ENCODE results near the gene THBD. TPM values are rescaled to one million over a fixed set of nuclear protein-coding genes. Genes with fewer than 3 reads are reported as not detected.

Gene THBD
- total RNA-seq, 1 experiment from 2014 or later, result 0.26 TPM

GRCh38 chr20:23017516-23017915, 32.0 kb downstream of the THBD start:
- Histone ChIP-seq H3K4me1 (ENCODE audit: control insufficient read depth, insufficient read depth, low read length) (no peaks in the 10 kb centered on the region), H3K27me3 (ENCODE audit: control insufficient read depth, insufficient read depth, low read length) (0 out of 2 replicates have a peak, but pooled peaks cover 2% of the 10 kb centered on the region), H3K4me3 (ENCODE audit: low read depth in 2 of 2, low read length in 2 of 2) (no peak overlapping the region), H3K27ac (ENCODE audit: low read length) (no peak overlapping the region), H3K9me3 (ENCODE audit: control insufficient read depth, insufficient read depth, low read depth, low read length) (no peaks in the 10 kb centered on the region), H3K36me3 (ENCODE audit: control insufficient read depth, insufficient read depth, low read length) (no peaks in the 10 kb centered on the region)
- CTCF ChIA-PET, result no interaction called here
- ATAC-seq (no peak), DNase-seq (ENCODE audit: low read depth, low spot score) (no peak)
- in situ Hi-C loops (cut with HindIII; ENCODE audit: low pct_unique_long_range_greater_than_20kb, low sequenced_read_pairs), result no loop called here
- POLR2A ChIA-PET, result no interaction called here
- intact Hi-C loops (cut with micrococcal nuclease; ENCODE audit: unreplicated experiment), result no loop called here
- TF ChIP-seq SIN3A (IDR thresholded peaks at IDR 0.05; ENCODE audit: borderline replicate concordance, insufficient read depth, low read depth, low read length), result no peak
- BruUV-seq (replicated peaks), result no TSS peak

GRCh38 chr20:23013429-23013828, 36.0 kb downstream of the THBD start:
- H3K9me3 ChIP-seq (ENCODE audit: control insufficient read depth, insufficient read depth, low read depth, low read length), result no peaks in the 10 kb centered on the region
- H3K4me3 ChIP-seq (ENCODE audit: low read depth in 2 of 2, low read length in 2 of 2), result no peak overlapping the region
- H3K36me3 ChIP-seq (ENCODE audit: control insufficient read depth, insufficient read depth, low read length), result no peaks in the 10 kb centered on the region
- intact Hi-C loops (cut with micrococcal nuclease; ENCODE audit: unreplicated experiment) (no loop called here), in situ Hi-C loops (cut with HindIII; ENCODE audit: low pct_unique_long_range_greater_than_20kb, low sequenced_read_pairs) (no loop called here)
- DNase-seq (ENCODE audit: low read depth, low spot score) (no peak), ATAC-seq (no peak)
- TF ChIP-seq POLR2AphosphoS5 (IDR thresholded peaks at IDR 0.05; ENCODE audit: low read depth, low read length) (no peak), SIN3A (IDR thresholded peaks at IDR 0.05; ENCODE audit: borderline replicate concordance, insufficient read depth, low read depth, low read length) (no peak), TCF7L2 (IDR thresholded peaks at IDR 0.05; ENCODE audit: low read depth, low read length) (no peak)
- TF ChIP-seq, protein P1, sequence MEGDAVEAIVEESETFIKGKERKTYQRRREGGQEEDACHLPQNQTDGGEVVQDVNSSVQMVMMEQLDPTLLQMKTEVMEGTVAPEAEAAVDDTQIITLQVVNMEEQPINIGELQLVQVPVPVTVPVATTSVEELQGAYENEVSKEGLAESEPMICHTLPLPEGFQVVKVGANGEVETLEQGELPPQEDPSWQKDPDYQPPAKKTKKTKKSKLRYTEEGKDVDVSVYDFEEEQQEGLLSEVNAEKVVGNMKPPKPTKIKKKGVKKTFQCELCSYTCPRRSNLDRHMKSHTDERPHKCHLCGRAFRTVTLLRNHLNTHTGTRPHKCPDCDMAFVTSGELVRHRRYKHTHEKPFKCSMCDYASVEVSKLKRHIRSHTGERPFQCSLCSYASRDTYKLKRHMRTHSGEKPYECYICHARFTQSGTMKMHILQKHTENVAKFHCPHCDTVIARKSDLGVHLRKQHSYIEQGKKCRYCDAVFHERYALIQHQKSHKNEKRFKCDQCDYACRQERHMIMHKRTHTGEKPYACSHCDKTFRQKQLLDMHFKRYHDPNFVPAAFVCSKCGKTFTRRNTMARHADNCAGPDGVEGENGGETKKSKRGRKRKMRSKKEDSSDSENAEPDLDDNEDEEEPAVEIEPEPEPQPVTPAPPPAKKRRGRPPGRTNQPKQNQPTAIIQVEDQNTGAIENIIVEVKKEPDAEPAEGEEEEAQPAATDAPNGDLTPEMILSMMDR (IDR thresholded peaks at IDR 0.05), result no peak
- TF ChIP-seq, protein P2, sequence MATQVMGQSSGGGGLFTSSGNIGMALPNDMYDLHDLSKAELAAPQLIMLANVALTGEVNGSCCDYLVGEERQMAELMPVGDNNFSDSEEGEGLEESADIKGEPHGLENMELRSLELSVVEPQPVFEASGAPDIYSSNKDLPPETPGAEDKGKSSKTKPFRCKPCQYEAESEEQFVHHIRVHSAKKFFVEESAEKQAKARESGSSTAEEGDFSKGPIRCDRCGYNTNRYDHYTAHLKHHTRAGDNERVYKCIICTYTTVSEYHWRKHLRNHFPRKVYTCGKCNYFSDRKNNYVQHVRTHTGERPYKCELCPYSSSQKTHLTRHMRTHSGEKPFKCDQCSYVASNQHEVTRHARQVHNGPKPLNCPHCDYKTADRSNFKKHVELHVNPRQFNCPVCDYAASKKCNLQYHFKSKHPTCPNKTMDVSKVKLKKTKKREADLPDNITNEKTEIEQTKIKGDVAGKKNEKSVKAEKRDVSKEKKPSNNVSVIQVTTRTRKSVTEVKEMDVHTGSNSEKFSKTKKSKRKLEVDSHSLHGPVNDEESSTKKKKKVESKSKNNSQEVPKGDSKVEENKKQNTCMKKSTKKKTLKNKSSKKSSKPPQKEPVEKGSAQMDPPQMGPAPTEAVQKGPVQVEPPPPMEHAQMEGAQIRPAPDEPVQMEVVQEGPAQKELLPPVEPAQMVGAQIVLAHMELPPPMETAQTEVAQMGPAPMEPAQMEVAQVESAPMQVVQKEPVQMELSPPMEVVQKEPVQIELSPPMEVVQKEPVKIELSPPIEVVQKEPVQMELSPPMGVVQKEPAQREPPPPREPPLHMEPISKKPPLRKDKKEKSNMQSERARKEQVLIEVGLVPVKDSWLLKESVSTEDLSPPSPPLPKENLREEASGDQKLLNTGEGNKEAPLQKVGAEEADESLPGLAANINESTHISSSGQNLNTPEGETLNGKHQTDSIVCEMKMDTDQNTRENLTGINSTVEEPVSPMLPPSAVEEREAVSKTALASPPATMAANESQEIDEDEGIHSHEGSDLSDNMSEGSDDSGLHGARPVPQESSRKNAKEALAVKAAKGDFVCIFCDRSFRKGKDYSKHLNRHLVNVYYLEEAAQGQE (IDR thresholded peaks at IDR 0.05; ENCODE audit: insufficient read depth in 1 of 2, low read depth in 2 of 2, low read length in 1 of 2), result no peak
- CTCF ChIA-PET, result no interaction called here
- no TSS peak for BruUV-seq (replicated peaks)
- POLR2A ChIA-PET, result no interaction called here
- no peaks in the 10 kb centered on the region for H3K27me3 ChIP-seq (ENCODE audit: control insufficient read depth, insufficient read depth, low read length)
- H3K27ac ChIP-seq (ENCODE audit: low read length), result no peak overlapping the region
- no peaks in the 10 kb centered on the region for H3K4me1 ChIP-seq (ENCODE audit: control insufficient read depth, insufficient read depth, low read length)

GRCh38 chr20:23011008-23011721, 38.3 kb downstream of the THBD start:
- DNase-seq (ENCODE audit: low read depth, low spot score), result no peak
- intact Hi-C loops (cut with micrococcal nuclease; ENCODE audit: unreplicated experiment), result no loop called here

More at GRCh38 chr20:23011008-23011721, 38.3 kb downstream of the THBD start:
- H3K4me1 ChIP-seq (ENCODE audit: control insufficient read depth, insufficient read depth, low read length), result no peaks in the 10 kb centered on the region
- no TSS peak for BruUV-seq (replicated peaks)
- TF ChIP-seq, protein P1 (IDR thresholded peaks at IDR 0.05), result no peak
- TF ChIP-seq SIN3A (IDR thresholded peaks at IDR 0.05; ENCODE audit: borderline replicate concordance, insufficient read depth, low read depth, low read length) (no peak), TCF7L2 (IDR thresholded peaks at IDR 0.05; ENCODE audit: low read depth, low read length) (no peak), POLR2AphosphoS5 (IDR thresholded peaks at IDR 0.05; ENCODE audit: low read depth, low read length) (no peak)
- no peak overlapping the region for H3K27ac ChIP-seq (ENCODE audit: low read length)
- in situ Hi-C loops (cut with HindIII; ENCODE audit: low pct_unique_long_range_greater_than_20kb, low sequenced_read_pairs), result no loop called here
- H3K36me3 ChIP-seq (ENCODE audit: control insufficient read depth, insufficient read depth, low read length), result no peaks in the 10 kb centered on the region
- no peak for ATAC-seq
- ChIA-PET POLR2A (no interaction called here), CTCF (no interaction called here)
- no peaks in the 10 kb centered on the region for H3K9me3 ChIP-seq (ENCODE audit: control insufficient read depth, insufficient read depth, low read depth, low read length)
- H3K27me3 ChIP-seq (ENCODE audit: control insufficient read depth, insufficient read depth, low read length), result no peaks in the 10 kb centered on the region
- H3K4me3 ChIP-seq (ENCODE audit: low read depth in 2 of 2, low read length in 2 of 2), result no peak overlapping the region
